ENCODE results near the gene KSR1.

- TF ChIP-seq, protein P1, sequence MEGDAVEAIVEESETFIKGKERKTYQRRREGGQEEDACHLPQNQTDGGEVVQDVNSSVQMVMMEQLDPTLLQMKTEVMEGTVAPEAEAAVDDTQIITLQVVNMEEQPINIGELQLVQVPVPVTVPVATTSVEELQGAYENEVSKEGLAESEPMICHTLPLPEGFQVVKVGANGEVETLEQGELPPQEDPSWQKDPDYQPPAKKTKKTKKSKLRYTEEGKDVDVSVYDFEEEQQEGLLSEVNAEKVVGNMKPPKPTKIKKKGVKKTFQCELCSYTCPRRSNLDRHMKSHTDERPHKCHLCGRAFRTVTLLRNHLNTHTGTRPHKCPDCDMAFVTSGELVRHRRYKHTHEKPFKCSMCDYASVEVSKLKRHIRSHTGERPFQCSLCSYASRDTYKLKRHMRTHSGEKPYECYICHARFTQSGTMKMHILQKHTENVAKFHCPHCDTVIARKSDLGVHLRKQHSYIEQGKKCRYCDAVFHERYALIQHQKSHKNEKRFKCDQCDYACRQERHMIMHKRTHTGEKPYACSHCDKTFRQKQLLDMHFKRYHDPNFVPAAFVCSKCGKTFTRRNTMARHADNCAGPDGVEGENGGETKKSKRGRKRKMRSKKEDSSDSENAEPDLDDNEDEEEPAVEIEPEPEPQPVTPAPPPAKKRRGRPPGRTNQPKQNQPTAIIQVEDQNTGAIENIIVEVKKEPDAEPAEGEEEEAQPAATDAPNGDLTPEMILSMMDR (IDR thresholded peaks at IDR 0.05; ENCODE audit: control extremely low read depth in 1 of 3, insufficient read depth in 1 of 3, low read depth in 1 of 3, low read length in 3 of 3): no peak
- no peak for TF ChIP-seq POLR2A (IDR thresholded peaks at IDR 0.05; ENCODE audit: control extremely low read depth in 1 of 2, low read depth in 2 of 2, low read length in 2 of 2)
- no peak for TF ChIP-seq RNF2 (IDR thresholded peaks at IDR 0.05; ENCODE audit: borderline replicate concordance, low read depth, low read length, missing control alignments, poor library complexity, severe bottlenecking)
Measured at GRCh38 chr17:27612160-27612770, 156.0 kb downstream of the KSR1 start.

Data from H1 (cell line).